Embryonic facial prominence (tissue), 1 donor: Measurements from ENCODE around the gene KHK.
A peak's percentile ranks its signal among the peaks of the same experiment; 100 is the strongest.

ENCODE experiments used
- DNase-seq: peaks from one replicate; pipeline ENCODE4 v3.0.0-alpha.2; 2016; ENCODE audit errors: extremely low spot score

The KHK gene

GRCh38 chr2:27126252-27126710 lies 39.7 kb downstream of the KHK start:
- DNase-seq, result no peak

- DNase-seq, result no peak
Observed at GRCh38 chr2:27127883-27128667, 41.5 kb downstream of the KHK start.

GRCh38 chr2:27128668-27129571 lies 42.3 kb downstream of the KHK start:
- DNase-seq, result no peak

DNA sequence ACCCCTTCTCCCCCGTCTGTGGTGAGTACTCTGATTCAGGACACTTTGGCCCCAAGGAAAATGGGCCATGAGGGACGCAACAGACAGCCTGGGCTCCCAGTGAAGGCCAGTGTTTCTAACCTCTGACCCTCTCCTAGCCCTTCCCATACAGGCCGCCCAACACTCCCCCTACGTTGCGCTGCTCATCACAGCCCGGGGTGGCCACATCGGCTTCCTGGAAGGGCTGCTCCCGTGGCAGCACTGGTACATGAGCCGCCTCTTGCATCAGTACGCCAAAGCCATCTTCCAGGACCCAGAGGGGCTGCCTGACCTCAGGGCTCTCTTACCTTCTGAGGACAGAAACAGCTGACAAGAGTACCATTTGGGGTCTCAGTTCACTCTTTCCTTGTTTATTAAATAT lies 43.8 kb downstream of the KHK start:
- no peak for DNase-seq

DNA sequence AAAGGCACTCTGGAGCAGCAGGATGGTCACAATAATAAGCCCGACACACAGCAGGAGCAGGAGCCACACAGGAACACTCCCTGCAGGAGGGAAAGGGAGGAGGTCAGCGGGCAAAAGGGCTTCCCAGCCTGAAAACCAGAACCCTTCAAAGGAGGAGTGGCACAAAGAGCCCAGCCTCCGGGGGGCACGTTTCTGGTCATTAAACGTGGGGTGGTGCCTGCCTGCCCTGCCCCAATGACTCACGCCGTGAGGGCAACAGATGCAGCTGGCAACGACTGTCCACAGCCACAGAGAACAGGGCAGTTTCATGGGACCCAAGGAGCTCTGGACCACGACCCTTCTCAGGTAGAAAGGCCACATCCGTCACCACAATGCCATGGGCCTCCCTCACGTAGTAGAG lies 44.9 kb downstream of the KHK start:
- no peak for DNase-seq

- DNase-seq, result no peak
Observed at GRCh38 chr2:27133195-27133875, 46.8 kb downstream of the KHK start.

DNA sequence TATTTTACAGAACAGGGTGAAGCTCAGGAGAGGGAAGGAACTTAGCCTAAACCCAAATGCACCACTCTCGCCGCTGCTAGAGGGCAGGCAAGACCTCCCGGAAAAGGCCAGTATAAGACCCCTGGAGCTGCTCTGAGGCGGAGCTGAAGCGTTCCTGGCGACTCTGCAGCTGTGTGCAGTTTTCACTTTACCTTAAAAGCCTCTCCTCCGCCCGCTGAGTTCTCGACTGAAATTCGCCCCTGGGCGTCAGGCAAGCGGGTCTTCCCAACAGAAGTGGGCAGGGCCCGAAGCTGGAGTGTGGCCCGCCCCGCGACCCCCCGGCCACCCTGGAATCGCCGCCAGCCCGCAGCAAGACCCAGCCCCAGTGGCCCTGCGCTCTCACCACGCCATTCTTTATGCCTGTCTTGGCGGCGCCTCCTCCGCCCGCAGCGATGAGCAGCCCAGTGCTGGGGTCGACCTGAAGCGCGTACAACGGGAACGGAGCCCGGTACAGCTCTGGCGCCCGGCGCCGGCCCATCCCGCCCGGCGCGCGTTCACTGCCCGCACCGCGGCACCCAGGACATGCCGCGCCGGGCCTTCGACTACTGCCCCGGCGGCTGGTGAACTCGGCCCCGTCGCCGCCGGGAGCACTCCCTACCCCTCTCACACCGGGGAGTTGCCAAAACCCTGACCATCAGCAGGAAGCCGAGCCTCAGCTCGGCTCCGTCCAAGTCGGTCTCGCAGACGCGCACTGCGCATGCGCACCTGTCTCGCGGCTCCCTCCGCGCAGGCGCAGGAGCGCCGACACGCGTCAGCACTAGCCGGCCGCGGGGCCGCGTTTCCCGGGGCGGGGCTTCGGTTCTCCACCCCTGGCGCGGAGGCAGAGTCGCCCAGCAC lies 47.6 kb downstream of the KHK start, which contains the start of gene PREB:
Gene PREB (minus strand): TSS at position 732 of the 876 bp plus-strand sequence. CDS start 215 bp downstream, at position 517.
- DNase-seq, result peak; percentile 91

DNA sequence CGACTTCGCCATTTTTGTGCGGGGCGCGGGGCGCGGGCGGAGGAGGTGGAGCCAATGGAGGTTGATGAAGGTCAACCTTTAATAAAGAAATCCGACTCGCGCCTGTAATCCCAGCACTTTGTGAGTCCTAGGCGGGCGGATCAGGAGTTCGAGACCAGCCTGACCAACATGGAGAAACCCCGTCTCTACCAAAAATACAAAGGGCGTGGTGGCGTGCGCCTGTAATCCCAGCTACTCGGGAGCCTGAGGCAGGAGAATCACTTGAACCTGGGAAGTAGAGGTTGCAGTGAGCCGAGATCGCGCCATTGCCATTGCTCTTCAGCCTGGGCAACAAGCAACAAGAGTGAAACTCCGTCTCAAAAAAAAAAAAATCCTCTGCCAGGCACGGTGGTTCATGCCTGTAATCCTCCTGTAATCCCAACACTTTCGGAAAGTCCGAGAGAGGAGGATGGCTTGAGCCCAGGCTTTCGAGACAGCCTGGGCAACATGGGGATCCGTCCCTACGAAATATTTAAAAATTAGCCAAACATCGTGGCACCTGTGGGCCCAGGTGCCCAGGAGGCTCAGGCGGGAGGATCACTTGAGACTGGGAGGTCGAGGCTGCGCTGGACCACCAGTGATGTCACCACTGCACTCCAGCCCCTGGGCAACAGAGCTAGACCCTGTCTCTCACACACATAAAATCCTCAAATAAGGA lies 48.4 kb downstream of the KHK start:
- DNase-seq, result no peak

GRCh38 chr2:27135478-27135955 lies 48.9 kb downstream of the KHK start:
- DNase-seq, result no peak

DNA sequence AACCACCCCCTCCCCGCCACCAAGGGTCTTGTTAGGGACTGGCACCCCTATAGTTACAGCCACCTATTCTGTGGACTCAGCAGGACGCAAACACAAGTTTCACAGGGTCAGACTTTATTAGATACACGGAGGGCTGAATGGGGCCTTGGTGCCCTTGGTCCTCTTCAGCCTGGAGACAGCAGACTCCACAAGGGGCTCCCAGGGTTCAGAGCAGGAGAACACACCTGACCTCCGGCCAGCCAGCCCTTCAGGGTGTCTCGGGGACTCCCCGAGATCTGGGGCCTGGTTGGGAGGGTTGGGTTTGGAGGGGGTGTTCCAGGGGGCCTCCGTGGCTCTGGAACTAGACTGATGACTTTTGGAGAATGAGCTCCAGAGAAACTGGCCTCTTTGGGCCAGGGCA lies 50.2 kb downstream of the KHK start:
- no peak for DNase-seq

DNA sequence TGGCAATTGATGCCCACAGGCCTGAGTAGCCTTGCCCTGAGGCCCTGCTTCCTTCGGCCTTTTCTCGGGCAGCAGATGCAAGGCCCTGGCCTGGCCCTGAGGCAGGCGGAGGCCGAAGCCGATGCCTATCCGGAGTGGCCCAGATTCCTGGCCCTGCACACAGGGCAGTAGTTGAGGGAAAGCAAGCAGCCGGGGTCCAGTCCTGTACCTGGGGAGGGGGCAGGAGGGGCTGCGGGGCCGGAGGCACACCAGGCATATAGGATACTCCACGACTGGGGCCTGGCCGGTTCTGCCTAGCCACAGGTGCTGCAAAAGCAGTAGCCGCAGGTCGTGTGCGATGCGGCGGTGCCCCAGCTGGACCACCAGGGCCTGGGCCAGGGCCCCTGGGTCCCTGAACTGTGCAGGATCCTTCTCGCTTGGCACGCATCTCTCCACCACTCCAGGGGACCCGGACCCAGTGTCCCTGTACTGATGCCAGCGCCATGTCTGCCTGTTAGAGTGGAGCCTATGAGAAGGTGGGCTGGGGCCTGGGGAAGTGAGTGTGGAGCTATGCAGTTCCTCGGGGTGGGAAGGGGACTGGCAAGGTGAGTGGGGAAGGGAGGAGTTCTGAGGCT lies 50.9 kb downstream of the KHK start:
- no peak for DNase-seq

DNA sequence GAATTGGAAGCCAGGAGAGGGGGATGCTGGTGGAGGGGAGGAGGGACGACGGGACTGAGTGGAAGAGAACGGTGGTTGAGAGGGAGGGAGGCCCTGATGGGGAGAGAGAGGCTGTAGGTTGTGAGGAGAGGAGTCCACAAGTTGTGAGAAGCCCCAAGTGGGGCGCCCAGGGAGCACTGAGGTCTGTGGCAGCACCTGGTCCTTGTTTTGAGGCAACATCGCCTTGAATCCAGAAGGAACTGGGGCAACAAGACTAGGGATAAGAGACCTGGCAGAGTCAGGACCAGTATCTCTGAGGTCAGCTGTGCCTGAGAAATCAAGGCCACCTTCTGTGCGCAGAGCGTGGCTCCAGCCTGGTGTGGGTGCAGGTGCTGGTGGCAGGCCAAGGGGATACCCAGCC lies 51.5 kb downstream of the KHK start:
- no peak for DNase-seq

GRCh38 chr2:27139310-27139709 lies 52.7 kb downstream of the KHK start, which contains the start of gene PRR30:
Gene PRR30, minus strand, starts transcription at chr2:27139410. Its CDS starts 1,081 bp downstream, at chr2:27138329.
- no peak for DNase-seq

DNA sequence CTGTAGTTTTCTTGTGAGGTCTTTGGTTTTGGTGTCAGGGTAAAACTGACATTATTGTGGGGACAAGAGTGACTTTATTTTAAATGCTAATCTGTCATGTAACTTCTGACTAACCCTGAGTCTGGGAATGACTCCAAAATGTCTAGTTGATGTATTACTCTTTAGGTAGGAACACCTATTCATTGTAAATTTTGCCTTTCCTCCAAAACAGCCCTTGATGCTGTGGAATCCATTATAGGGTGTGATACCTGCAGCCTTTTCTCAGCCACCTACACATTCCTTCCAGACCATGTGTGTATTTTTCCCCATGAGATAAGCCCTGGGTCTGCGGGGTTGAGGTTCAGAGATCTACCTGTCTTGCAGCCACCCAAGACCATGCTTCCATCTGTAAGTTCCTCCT lies 56.7 kb downstream of the KHK start:
- DNase-seq, result no peak

GRCh38 chr2:27145682-27146081 lies 59.1 kb downstream of the KHK start:
- no peak for DNase-seq

DNA sequence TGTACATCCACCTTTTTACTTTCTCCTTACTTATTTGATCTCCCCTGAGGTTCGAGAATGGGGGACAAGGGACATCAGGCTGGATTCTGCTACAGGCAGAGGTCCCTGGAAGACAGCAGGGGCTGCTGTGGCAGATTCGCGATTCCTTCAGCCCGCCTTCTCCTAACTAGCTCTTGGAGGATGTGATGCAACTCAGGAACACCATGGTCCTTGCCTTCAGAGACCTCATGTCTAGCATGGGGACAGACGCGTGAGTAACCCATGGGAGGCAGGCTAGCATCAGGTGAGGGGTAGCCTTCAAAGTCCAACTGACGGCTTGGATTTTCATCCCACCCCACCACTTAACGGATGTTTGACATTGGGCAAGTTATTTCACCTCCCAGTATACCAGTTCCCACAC lies 61.4 kb downstream of the KHK start:
- no peak for DNase-seq

DNA sequence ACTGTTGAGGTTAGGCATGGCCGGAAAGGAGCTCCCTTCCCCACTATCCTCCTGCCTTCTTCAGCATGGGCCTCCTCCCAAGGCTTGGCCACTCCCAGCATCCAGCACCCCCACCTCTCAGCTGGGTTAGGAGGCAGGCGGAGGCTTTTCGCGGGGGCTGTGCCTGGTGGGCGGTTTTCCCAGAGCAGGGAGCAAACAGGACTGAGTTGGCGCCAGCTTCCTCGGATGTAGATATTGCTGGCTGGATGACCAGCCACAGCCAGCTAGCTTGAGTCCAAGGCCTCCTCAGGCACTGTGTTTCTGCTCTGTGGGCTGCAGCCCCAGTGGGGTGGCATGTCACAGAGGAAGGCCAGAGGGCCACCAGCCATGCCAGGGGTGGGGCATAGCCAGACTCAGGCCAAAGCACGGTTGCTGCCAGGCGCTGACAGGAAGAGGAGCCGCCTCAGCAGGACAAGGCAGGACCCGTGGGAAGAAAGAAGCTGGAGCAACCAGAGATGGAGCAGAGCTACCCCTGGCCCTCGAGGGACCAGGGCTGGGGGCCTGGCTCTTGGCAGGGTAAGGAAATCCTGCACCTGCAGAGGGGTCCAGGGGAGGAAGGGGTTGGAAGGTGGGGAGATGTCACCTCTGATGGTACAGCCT lies 62.3 kb downstream of the KHK start, which contains the start of gene TCF23:
Gene TCF23 (plus strand): TSS at position 204 of the 639 bp plus-strand sequence. CDS start 130 bp downstream, at position 334.
- DNase-seq, result no peak

DNA sequence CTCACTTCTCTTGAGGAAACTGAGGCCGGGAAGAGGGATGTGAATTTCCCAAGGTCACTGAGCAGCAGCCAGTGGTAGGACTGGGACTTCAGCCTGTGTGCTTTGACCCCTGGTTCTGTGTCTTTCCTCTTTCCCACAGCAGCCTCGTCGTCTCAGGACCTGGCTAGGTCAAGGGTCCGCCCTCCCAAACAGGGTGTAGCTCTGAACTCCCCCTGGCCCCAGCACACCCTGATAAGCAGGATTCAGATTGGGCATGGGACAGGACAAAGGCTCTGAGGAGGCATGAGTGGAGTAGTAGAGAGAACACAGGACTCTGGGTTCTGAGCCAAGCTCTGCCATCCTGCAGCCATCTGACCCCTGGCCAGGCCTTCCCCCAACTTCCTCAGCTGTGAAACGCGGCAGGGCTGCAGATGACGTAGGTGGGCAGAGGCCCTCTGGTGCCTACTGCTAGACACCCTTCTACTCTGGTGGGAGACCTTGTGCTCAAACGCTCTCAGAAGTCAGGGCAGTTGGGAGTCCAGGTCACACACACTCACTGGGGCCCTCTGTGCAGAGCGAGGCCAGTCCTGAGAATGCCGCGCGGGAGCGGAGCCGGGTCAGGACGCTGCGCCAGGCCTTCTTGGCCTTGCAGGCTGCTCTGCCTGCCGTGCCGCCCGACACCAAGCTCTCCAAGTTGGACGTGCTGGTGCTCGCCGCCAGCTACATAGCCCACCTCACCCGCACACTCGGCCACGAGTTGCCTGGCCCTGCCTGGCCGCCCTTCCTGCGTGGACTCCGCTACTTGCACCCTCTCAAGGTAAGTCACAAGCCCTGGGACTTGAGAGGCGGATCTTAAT lies 63.2 kb downstream of the KHK start:
- DNase-seq, result no peak
